IMR-90 (cell line): ENCODE data around the gene MBTPS1.

Source experiments
- CEBPB ChIP-seq: IDR thresholded peaks from 2 replicates; pipeline ENCODE4 v1.6.1; 2012; ENCODE audit warnings: low read depth, low read length, improper control_type of control experiment
- CHD1 ChIP-seq: IDR thresholded peaks from 2 replicates; pipeline ENCODE4 v1.6.1; 2012; ENCODE audit warnings: low read depth, low read length, improper control_type of control experiment
- CTCF ChIP-seq: conservative IDR thresholded peaks from 2 replicates; pipeline ENCODE4 v1.5.1; 2012; ENCODE audit warnings: mild to moderate bottlenecking, low read depth, low read length, improper control_type of control experiment
- ELK1 ChIP-seq: fragments of 150-350 bp; IDR thresholded peaks from 2 replicates; pipeline ENCODE4 v1.6.1; 2016; ENCODE audit warnings: low read depth, mild to moderate bottlenecking, low read length, moderate library complexity, borderline replicate concordance
- MAFK ChIP-seq: IDR thresholded peaks from 2 replicates; pipeline ENCODE4 v1.6.1; 2012; ENCODE audit warnings: low read depth, low read length, improper control_type of control experiment
- MXI1 ChIP-seq: IDR thresholded peaks from 2 replicates; pipeline ENCODE4 v1.6.1; 2012; ENCODE audit warnings: low read depth, mild to moderate bottlenecking, low read length, moderate library complexity, borderline replicate concordance
- NFE2L2 ChIP-seq: fragments of 150-350 bp; IDR thresholded peaks from 2 replicates; pipeline ENCODE4 v1.6.1; 2016; ENCODE audit warnings: low read depth, mild to moderate bottlenecking, low read length
- POLR2A ChIP-seq: IDR thresholded peaks from 2 replicates; pipeline ENCODE4 v1.6.1; 2012; ENCODE audit warnings: mild to moderate bottlenecking, low read depth, low read length
- RAD21 ChIP-seq: IDR thresholded peaks from 2 replicates; pipeline ENCODE4 v1.6.1; 2012; ENCODE audit warnings: low read length, improper control_type of control experiment
- RCOR1 ChIP-seq: IDR thresholded peaks from 2 replicates; pipeline ENCODE4 v1.6.1; 2012; ENCODE audit warnings: mild to moderate bottlenecking, low read length, improper control_type of control experiment; ENCODE audit not compliant: insufficient replicate concordance
- RFX5 ChIP-seq: IDR thresholded peaks from 2 replicates; pipeline ENCODE4 v1.8.0; 2012; ENCODE audit warnings: low read depth, mild to moderate bottlenecking, low read length, moderate library complexity
- SMC3 ChIP-seq: fragments of 150-350 bp; IDR thresholded peaks from 2 replicates; pipeline ENCODE4 v1.6.1; 2016; ENCODE audit warnings: low read depth, mild to moderate bottlenecking, antibody characterized with exemption, low read length, moderate library complexity
- USF2 ChIP-seq: fragments of 150-350 bp; IDR thresholded peaks from 2 replicates; pipeline ENCODE4 v1.6.1; 2017; ENCODE audit warnings: mild to moderate bottlenecking, antibody characterized with exemption, low read length, low read depth

GRCh38 chr16:84038469-84038868, 78.3 kb downstream of the MBTPS1 start:
- TF ChIP-seq CTCF, result no peak
- no peak for TF ChIP-seq POLR2A
- TF ChIP-seq RFX5, result no peak
- TF ChIP-seq CHD1, result no peak
- no peak for TF ChIP-seq MAFK
- no peak for TF ChIP-seq NFE2L2
- no peak for TF ChIP-seq RAD21
- no peak for TF ChIP-seq MXI1
- no peak for TF ChIP-seq RCOR1
- TF ChIP-seq USF2, result no peak
- TF ChIP-seq CEBPB, result no peak
- TF ChIP-seq ELK1, result no peak
- TF ChIP-seq SMC3, result no peak
